ENCODE data around the gene VAPB. TPM values are rescaled to one million over a fixed set of nuclear protein-coding genes. Genes with fewer than 3 reads are reported as not detected.
"Not testable (repeated sequence)": the region's sequence is repeated elsewhere in the genome, so short reads cannot be mapped to it uniquely, and the experiment has no call there.

Gene VAPB
- total RNA-seq, 1 donor from 2014 or later, result 12.3 TPM

GRCh38 chr20:58407201-58407873 is 18.3 kb downstream of the VAPB start:
- DNase-seq (ENCODE audit: low read depth, low spot score), result no peak

DNA sequence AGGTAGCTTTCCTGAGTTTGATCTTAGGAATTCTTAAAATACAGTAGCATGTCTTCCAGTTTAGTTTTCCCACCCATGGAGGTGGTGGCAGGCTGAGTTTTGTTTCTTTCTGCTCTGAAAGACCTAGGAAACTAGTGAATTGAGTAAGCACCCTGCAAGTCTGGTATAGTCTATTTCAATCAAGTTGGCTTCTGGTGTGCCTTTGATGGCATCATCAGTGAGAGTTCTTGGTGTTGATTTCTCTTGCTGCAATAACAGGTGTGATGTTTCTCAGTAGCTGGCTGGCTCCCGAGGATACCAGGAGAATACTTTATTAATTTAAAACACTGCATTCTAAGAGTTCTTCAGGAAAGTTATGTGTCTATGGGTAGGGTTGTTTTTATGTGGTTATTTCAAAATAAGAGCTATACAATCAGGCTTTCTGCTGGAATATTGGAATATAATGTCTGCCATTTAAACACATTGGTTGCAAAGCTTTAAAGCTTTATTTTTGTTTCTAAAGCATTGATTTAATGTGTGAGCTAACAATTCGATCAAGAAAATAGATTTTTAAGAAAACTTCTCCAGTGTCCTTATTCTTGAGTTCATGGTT is 19.0 kb downstream of the VAPB start:
- DNase-seq (ENCODE audit: low read depth, low spot score), result no peak

DNA sequence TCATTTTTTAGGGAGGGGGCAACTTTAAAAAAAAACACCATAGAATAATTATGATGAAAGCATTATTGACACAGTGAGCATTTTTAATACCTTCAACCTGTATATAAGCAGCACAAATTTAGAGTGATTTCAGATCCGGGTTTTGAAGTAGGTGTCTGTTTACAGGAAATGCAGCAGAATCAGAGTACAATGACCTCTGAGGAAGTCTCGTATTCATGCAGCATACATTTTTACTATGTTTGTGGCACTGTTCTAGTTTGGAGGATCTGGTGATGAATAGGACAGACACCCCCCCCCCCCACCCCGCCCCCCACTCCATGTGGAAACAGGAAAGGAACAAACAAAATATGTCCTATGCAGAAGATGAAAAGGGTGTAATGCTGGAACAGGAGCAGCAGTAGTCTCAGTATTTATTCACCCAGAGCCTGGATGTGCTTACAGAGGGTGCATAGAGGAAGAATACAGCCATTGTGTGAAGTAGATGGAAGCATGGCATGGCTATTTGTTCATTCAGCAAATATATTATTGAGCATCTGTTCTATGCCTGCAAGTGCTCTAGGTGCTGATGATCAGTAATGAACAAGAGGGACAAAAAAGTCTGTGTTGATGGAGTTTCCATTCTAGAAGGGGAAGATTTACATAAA is 19.7 kb downstream of the VAPB start:
- no peak for DNase-seq (ENCODE audit: low read depth, low spot score)

- DNase-seq (ENCODE audit: low read depth, low spot score), result not testable (repeated sequence)
These were observed 25.2 kb downstream of the VAPB start for GRCh38 chr20:58414216-58414615.

DNA sequence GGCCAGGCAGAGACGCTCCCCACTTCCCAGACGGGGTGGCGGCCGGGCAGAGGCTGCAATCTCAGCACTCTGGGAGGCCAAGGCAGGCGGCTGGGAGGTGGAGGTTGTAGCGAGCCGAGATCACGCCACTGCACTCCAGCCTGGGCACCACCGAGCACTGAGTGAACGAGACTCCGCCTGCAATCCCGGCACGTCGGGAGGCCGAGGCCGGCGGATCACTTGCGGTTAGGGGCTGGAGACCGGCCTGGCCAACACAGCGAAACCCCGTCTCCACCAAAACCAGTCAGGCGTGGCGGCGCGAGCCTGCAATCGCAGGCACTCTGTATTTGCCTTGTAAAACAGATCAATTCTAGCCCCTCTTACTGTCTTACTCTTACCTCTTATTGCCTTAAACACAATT is 25.8 kb downstream of the VAPB start:
- not testable (repeated sequence) for DNase-seq (ENCODE audit: low read depth, low spot score)

- DNase-seq (ENCODE audit: low read depth, low spot score), result no peak
These were observed 27.0 kb downstream of the VAPB start for GRCh38 chr20:58416057-58416456.

GRCh38 chr20:58416835-58417234 is 27.8 kb downstream of the VAPB start:
- no peak for DNase-seq (ENCODE audit: low read depth, low spot score)

DNA sequence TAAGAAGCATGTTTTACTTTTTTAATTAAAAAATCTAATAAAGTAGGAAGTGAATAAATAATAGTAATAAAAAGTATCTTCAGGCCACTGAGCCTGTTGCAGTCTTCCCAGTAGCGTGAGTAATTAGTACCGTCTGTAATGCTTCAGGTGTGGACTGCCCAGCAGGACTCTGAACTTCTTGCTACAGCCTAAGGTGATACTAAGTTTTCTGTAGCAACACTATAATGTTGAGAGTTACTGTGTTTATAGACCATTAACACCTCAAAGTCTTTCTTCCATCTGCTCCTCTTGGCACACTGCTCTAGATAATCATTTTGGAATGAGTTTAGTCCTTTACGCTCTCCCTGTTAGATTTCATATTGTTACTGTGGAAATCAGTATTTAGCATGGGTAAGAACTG is 28.4 kb downstream of the VAPB start:
- DNase-seq (ENCODE audit: low read depth, low spot score), result no peak

- no peak for DNase-seq (ENCODE audit: low read depth, low spot score)
These were observed 30.1 kb downstream of the VAPB start for GRCh38 chr20:58418949-58419748.

GRCh38 chr20:58420798-58421496 is 31.9 kb downstream of the VAPB start:
- DNase-seq (ENCODE audit: low read depth, low spot score), result no peak

- no peak for DNase-seq (ENCODE audit: low read depth, low spot score)
These were observed 32.4 kb downstream of the VAPB start for GRCh38 chr20:58421497-58421850.

DNA sequence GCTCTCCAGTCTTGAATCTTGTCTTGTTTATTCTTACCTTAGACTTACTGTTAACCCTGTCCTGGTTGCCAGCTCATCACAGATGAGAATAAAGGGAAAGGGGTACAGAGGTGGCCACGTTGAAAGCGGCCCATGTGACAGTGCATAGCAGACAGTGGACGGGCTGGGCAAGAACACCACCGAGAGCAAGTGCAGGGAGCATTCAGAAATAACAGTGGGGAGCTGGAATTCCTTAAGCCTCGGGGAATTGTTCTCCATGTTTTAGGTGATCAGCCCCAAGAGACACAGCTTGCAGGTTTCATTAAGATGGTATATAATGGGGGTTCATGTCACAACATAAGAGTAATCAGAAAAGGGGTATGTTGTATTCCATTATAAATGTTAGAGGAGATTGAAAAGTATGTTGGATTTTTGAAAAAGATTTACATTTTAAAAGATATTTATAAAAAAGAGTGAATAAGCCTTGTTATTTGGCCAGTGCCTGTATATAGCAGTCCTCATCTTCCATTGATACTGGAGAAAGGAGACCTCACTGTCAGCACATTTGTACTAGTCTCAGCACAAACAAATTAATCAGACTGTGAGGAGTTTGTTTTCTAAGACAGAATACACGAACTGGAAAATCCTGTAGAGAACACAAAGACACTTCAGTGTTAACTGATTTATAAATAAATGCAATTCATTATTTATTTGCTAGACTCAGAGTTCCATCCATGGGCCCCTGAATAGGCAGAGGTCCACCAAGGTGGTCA is 35.4 kb downstream of the VAPB start:
- DNase-seq (ENCODE audit: low read depth, low spot score), result no peak

- not testable (repeated sequence) for DNase-seq (ENCODE audit: low read depth, low spot score)
These were observed 38.5 kb downstream of the VAPB start for GRCh38 chr20:58427571-58427970.

- no peak for DNase-seq (ENCODE audit: low read depth, low spot score)
These were observed 39.3 kb downstream of the VAPB start for GRCh38 chr20:58428364-58428763.

GRCh38 chr20:58429303-58429702 is 40.3 kb downstream of the VAPB start:
- no peak for DNase-seq (ENCODE audit: low read depth, low spot score)

- DNase-seq (ENCODE audit: low read depth, low spot score), result no peak
These were observed 42.1 kb downstream of the VAPB start for GRCh38 chr20:58431134-58431533.

- no peak for DNase-seq (ENCODE audit: low read depth, low spot score)
These were observed 43.3 kb downstream of the VAPB start for GRCh38 chr20:58432186-58432954.

DNA sequence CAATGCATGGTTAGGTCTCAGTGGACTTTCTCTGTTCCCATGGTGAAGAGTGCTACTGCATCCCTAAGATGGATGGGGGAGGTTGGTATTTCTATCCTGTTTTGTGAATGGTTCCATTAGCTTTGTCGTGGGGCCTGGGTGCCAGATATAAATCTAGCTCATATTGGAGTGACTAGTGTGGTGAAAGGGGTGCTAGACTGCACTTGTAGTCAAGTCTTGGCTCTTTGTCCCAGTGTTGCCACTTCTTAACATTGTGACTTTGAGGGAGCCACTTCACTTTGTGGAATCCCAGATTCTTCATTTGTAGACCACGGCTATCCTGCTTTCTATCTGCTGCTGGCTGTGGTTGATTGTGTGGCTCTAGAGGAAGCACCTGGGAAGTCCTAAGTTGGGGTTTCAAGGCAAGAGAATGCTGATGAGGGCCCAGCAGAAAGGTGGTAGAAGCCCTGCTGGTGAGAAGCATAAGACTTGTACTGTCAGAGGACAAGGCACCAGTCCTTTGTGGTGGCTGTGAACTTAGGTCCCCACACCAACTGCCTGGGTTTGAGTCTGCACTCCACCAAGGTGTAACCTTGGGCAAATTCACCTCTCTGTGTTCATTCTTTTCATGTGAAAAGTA is 44.1 kb downstream of the VAPB start:
- no peak for DNase-seq (ENCODE audit: low read depth, low spot score)

- no peak for DNase-seq (ENCODE audit: low read depth, low spot score)
These were observed 44.7 kb downstream of the VAPB start for GRCh38 chr20:58433759-58434158.

- DNase-seq (ENCODE audit: low read depth, low spot score), result no peak
These were observed 45.3 kb downstream of the VAPB start for GRCh38 chr20:58434326-58434725.

All from pulmonary artery endothelial cell (primary cell).